MCF 10A (cell line): ENCODE measurements around the gene CAMTA1. TPM values are rescaled to one million over a fixed set of nuclear protein-coding genes. Genes with fewer than 3 reads are reported as not detected.

Source experiments
- BruUV-seq: library from RNA; stranded (reverse); fragments of 400-500 nt; replicated peaks from 2 replicates; lab custom pipeline; 2021; lab: Mats Ljungman, UMichigan
- CTCF ChIA-PET: fragments of 300-600 bp; sonication (Branson Sonifier 250); formaldehyde crosslinking; extraction: SDS; loops from one replicate; lab custom pipeline; 2021; ENCODE audit warnings: antibody characterized with exemption, inconsistent platforms; lab: Yijun Ruan, JAX
- POLR2A ChIA-PET: fragments of 300-600, 350-650 bp; sonication (Branson Sonifier 250); formaldehyde crosslinking; extraction: SDS; loops from one replicate; lab custom pipeline; 2020; ENCODE audit warnings: antibody characterized with exemption, inconsistent platforms; lab: Yijun Ruan, JAX
- DNase-seq: peaks from one replicate; pipeline ENCODE4 v3.0.0-alpha.2; 2018; ENCODE audit not compliant: unreplicated experiment
- H3K27ac Mint-ChIP-seq: one replicate; pipeline ENCODE4 v1.8.0; 2022; ENCODE audit warnings: mild to moderate bottlenecking, low read depth, mixed read lengths; ENCODE audit not compliant: unreplicated experiment
- H3K27me3 Mint-ChIP-seq: one replicate; pipeline ENCODE4 v1.8.0; 2022; ENCODE audit warnings: mixed read lengths; ENCODE audit not compliant: insufficient read depth, unreplicated experiment
- H3K36me3 Mint-ChIP-seq: one replicate; pipeline ENCODE4 v1.8.0; 2022; ENCODE audit warnings: mild to moderate bottlenecking, moderate library complexity, mixed read lengths; ENCODE audit not compliant: insufficient read depth, unreplicated experiment
- H3K4me1 Mint-ChIP-seq: one replicate; pipeline ENCODE4 v1.8.0; 2022; ENCODE audit warnings: mixed read lengths; ENCODE audit not compliant: insufficient read depth, unreplicated experiment
- H3K4me3 Mint-ChIP-seq: one replicate; pipeline ENCODE4 v1.8.0; 2022; ENCODE audit warnings: mild to moderate bottlenecking, moderate library complexity, mixed read lengths; ENCODE audit not compliant: unreplicated experiment
- H3K9me3 Mint-ChIP-seq: one replicate; pipeline ENCODE4 v1.8.0; 2022; ENCODE audit warnings: mixed read lengths; ENCODE audit not compliant: unreplicated experiment
- intact Hi-C: fragments of 100-400 bp; cut with micrococcal nuclease; formaldehyde crosslinking; loops from 2 replicates; pipeline ENCODE4 v1.14.1; 2022
- total RNA-seq: library from RNA; stranded (reverse); gene quantifications from 2 replicates; pipeline ENCODE4 v1.2.3, GENCODE V29; 2022
- TF ChIP-seq, protein P1 (sequence below): fragments of 200-600 bp; IDR thresholded peaks from one replicate; pipeline ENCODE4 v1.8.0; 2022; ENCODE audit warnings: antibody characterized with exemption, mild to moderate bottlenecking; ENCODE audit not compliant: unreplicated experiment

CAMTA1 gene
- total RNA-seq, 1 experiment from 2014 or later: 74.1 TPM

DNA sequence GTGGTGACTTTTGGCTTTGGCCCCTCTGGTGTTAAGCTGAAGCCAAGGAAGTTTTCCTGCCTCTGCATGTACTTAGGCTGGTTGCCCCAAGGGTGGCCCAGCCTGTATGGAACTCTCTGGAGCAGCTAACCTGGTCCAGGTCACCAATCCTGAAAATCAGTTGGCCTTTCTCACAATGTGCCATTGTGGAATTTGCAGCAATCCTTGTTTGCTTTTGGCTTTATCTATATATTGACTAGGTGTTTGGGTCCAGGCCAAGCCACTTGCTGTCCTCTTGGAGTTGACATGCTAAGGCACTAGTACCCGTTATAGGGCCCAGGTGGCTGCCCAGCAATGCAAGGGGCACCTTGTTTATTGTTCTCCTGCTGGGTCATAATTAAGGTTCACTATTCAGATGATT, 124.6 kb downstream of the CAMTA1 start:
- no peak overlapping the region for H3K27ac Mint-ChIP-seq
- CTCF ChIA-PET: interaction anchor here (0.8 to 1.1 kb wide), 3 partner anchors 12 to 133 kb away, joined by 3 to 4 read pairs (median 3); no protein-coding TSS in a partner anchor
- POLR2A ChIA-PET: interaction anchor here (0.6 kb wide), 1 partner anchor 1246 kb away, joined by 3 read pairs; no protein-coding TSS in a partner anchor
- no peaks in the 10 kb centered on the region for H3K4me1 Mint-ChIP-seq
- peaks cover 6% of the 10 kb centered on the region for H3K36me3 Mint-ChIP-seq
- BruUV-seq: no TSS peak
- H3K27me3 Mint-ChIP-seq: peaks cover 22% of the 10 kb centered on the region
- DNase-seq: no peak
- TF ChIP-seq, protein P1, sequence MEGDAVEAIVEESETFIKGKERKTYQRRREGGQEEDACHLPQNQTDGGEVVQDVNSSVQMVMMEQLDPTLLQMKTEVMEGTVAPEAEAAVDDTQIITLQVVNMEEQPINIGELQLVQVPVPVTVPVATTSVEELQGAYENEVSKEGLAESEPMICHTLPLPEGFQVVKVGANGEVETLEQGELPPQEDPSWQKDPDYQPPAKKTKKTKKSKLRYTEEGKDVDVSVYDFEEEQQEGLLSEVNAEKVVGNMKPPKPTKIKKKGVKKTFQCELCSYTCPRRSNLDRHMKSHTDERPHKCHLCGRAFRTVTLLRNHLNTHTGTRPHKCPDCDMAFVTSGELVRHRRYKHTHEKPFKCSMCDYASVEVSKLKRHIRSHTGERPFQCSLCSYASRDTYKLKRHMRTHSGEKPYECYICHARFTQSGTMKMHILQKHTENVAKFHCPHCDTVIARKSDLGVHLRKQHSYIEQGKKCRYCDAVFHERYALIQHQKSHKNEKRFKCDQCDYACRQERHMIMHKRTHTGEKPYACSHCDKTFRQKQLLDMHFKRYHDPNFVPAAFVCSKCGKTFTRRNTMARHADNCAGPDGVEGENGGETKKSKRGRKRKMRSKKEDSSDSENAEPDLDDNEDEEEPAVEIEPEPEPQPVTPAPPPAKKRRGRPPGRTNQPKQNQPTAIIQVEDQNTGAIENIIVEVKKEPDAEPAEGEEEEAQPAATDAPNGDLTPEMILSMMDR: no peak
- intact Hi-C loops: no loop called here
- peaks cover 7% of the 10 kb centered on the region for H3K9me3 Mint-ChIP-seq
- H3K4me3 Mint-ChIP-seq: no peak overlapping the region

DNA sequence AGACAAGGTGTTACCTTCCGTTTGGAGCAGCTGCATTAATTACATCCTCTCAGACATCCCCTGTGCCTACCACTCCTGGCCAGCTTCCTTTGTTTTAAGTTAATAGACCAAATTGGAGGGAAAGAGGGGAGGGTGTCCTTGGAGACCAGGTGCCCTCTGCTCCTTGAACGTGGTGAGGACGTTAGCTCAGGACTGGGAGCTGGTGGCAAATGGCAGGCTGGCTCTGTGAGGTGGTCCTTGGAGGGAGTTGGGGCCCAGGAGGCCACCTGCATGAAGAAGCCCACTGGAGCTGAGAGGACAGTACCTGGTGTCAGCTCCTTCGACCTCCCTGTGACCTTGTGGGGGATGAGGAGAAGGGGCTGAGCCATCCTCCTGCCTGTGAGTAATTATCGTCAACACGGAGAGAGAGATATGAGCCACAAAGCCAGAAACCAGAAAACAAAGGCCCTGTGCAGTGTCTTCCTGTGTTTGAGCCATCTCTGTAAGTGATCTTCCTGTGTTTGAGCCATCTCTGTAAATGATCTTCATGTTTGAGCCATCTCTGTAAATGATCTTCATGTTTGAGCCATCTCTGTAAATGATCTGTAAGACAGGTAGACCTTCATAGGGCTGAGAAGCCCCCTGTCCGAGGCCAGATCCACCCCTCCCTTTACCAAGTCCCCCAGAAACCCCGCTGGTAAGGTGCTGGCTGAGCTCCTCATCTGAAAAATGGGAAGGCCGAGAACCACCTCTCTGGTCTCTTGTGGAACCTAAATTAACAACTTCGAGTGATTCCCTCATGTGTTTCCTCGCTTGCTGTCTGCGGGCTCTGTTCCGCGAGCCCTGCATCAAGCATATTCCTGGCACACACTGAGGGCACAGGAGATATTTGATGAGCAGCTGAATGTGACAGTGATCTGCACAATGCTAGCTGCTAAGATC, 126.0 kb downstream of the CAMTA1 start:
- peaks cover 6% of the 10 kb centered on the region for H3K36me3 Mint-ChIP-seq
- POLR2A ChIA-PET: no interaction called here
- intact Hi-C loops: no loop called here
- DNase-seq: no peak
- no peak overlapping the region for H3K4me3 Mint-ChIP-seq
- peaks cover 7% of the 10 kb centered on the region for H3K9me3 Mint-ChIP-seq
- TF ChIP-seq, protein P1: no peak
- no peak overlapping the region for H3K27ac Mint-ChIP-seq
- H3K4me1 Mint-ChIP-seq: no peaks in the 10 kb centered on the region
- BruUV-seq: no TSS peak
- CTCF ChIA-PET: interaction anchor here (0.8 to 1.1 kb wide), 2 partner anchors 132 to 191 kb away, joined by 3 to 4 read pairs; no protein-coding TSS in a partner anchor
- H3K27me3 Mint-ChIP-seq: peaks cover 22% of the 10 kb centered on the region

DNA sequence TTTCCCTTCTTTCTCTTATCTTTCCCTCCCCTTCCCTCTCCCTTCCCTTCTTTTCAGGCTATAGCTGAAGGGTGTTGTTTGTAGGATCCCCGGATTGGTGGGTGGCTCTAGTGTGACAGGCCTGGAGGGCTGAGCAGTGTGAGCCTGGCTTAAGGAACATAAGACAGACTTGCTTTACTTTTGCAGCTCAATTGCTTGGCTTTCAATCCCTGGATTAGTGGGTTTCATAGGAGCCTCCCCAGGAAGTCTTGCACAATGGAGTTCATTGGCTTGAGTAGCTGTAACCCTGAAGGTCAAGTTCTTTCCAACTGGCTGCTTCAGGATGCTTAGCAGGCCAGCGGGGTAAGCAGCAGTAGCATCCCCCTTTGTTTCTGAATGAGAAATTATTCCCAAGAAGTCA, 126.7 kb downstream of the CAMTA1 start:
- TF ChIP-seq, protein P1: no peak
- BruUV-seq: no TSS peak

DNA sequence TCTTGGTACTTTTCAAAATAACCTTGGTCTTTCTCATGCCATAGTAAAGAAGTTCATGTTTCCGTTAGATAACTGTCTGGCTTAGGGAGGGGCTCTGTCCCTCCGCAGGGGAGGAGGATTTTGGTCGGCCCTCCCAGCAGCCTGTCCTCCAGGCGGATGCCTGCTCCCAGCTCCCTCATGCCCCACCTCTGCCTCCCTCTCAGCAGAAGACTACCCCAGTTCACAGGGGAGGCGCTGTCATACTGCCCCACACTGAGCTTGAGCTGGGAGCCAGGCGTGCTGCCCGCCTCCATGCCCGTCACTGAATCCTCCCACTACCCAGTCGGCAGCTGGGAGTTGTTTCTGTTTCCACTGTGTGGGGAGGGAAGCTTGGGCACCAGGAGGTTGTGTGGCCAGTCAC, 127.3 kb downstream of the CAMTA1 start:
- Mint-ChIP-seq H3K27me3 (peaks cover 22% of the 10 kb centered on the region), H3K9me3 (peaks cover 7% of the 10 kb centered on the region), H3K4me1 (no peaks in the 10 kb centered on the region), H3K4me3 (no peak overlapping the region), H3K27ac (no peak overlapping the region), H3K36me3 (peaks cover 6% of the 10 kb centered on the region)
- intact Hi-C loops: no loop called here
- no TSS peak for BruUV-seq
- POLR2A ChIA-PET: no interaction called here
- TF ChIP-seq, protein P1: no peak
- CTCF ChIA-PET: no interaction called here
- no peak for DNase-seq

More for the DNA sequence above, 126.7 kb downstream of the CAMTA1 start:
- no peak for DNase-seq
- Mint-ChIP-seq H3K36me3 (peaks cover 6% of the 10 kb centered on the region), H3K4me3 (no peak overlapping the region), H3K4me1 (no peaks in the 10 kb centered on the region), H3K27ac (no peak overlapping the region), H3K9me3 (peaks cover 7% of the 10 kb centered on the region), H3K27me3 (peaks cover 22% of the 10 kb centered on the region)
- ChIA-PET POLR2A (no interaction called here), CTCF (no interaction called here)
- intact Hi-C loops: no loop called here
